HG03521 (cell line): ENCODE data around the gene FOXP1.

Source experiments
- ATAC-seq: cut with Tn5 transposase; IDR thresholded peaks from one replicate; pipeline ENCODE4 v1.9.1; 2021; ENCODE audit warnings: mild to moderate bottlenecking, moderate library complexity; ENCODE audit not compliant: unreplicated experiment

FOXP1 gene

DNA sequence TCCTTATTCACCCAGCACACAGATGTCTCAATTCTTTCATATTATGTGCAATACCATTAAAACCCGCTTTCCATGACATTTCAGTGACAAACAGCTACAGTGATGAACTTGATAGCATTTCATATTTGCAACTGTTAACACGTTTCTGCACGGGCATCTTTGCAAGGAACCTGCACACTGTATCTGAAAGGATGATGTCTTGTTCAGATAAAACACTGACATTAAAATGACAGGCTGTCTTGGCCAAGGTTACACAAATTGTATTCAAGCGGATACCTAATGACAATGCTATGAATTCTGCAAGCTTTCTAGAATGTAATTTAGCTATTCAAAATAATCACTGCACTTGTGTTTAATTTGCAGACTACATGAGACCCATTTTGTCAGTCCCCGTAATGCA lies 529.2 kb downstream of the FOXP1 start:
- ATAC-seq: no peak

DNA sequence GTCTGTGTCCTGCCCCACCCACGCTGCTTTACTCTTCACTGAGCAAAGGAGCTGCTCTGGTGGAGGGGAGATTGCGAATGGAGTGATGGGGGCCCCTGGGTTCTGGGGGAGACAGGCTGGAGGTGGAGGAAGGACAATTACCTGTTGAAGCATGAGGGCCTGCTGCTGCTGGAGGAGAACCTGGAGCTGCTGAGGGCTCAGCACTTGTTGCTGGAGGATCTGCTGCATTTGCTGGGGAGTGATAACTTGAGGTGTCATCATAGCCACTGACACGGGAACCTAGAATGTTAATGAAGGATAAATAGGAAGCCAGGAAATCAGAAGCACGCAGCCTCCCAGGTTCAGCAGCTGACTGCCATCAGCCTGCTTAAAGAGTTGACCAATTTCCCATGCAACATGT lies 530.0 kb downstream of the FOXP1 start:
- ATAC-seq: no peak

DNA sequence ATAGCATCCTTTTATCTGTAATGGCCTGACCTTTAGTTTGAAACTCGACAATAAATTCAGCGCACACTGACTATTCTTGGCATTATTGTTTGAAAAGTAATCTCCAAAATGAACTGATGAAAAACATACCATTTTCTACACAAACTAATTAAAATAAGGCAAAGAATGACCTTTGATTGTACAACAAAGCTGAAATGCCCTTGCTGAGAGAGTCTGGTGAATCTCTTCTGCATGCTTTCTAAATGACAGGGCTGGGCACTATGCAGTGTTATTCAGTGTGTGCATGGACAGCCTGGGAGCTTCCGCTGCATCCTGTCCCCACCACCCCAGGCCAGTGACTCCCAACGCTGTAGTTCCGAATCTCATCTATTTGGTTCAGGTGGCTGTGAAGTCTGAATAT lies 530.8 kb downstream of the FOXP1 start:
- no peak for ATAC-seq

DNA sequence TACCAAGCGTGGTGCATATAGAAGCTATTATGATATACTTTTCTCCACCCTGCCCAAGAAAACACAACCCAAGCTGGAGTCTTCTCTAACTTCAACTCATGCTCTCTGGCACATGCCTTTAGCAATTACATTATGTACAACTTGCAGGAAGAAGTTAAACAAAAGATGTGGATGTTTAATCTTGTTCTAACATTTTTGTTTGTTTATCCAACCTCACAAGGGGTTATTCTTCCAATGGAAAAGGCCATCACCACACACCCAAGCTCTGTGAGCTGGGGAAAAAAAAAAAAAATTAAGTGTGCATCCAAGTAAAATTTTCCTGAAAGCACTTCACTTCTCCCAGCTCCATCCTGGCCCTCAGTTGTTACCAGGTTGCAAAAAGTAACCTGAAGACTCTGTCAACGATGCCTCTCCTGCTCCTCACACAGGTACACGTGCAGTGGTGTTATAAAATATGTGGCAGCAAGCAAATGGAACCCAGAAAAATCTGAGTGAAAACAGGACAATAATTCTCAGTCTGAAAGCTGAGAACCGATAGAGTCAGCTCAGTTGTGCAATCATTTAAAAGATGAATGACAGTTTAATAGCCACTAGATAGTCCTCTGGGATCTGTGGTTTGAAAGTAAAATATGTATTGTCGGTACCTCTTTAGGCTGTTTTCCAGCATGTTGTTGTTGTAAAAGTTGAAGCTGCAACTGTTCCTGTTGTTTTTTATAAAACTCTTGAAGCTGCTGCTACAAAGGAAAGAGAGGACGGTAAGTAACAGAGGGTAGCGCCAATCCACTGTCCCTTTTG lies 531.4 kb downstream of the FOXP1 start:
- ATAC-seq: no peak

DNA sequence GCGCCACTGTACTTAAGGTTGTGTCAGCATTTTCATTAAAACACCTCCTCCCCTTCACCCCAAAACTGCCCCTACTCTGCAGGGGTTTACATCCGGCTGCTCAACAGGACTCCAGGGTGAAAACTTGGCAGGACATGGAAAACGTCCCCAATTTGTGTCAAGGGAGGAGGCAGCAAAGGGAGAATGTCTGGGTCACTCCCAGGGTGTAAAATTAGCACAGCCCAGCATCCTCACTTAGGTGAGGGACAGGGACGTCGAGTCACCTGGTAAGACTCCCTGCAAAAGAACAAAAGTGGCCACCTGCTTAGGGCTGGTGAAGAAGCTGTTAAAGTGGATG lies 532.3 kb downstream of the FOXP1 start:
- no peak for ATAC-seq

- ATAC-seq: no peak
Observed at GRCh38 chr3:71050538-71051258, 532.8 kb downstream of the FOXP1 start.

DNA sequence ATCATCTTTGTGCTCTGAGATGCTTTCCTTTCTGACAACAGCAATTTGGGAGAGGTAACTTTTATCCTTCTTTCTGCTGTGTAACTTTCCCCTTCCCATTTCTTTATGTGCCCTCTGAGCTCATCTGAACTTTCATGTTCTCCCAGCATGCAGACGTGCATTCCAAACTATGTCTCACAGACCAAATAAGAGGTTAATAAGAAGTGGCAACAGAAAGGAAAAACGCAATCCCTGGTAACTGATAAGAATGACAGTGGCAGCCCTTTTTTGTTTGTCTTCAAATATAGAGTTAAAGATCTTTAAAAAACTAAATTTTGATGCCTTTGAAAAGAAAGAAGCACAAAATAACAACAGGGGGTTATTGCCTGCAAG lies 533.4 kb downstream of the FOXP1 start:
- no peak for ATAC-seq

DNA sequence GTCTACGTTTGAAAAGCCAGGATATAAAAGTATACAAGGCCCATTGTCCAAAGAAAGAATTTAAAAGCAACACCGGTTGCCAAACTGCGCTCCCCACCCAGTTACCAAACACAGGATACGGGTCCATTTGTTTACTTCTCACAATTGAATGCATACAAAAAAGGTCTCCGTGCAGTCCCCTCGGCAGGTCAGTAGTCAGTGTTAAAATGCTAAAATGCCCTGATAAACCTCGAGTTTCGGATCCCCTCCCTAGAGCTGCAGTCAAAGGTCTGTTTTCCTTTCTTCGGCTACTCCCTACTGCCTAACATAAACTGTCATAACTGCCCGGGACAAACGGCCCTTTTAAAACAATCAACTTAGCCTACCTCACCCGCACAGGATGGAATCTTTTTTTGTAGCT lies 534.6 kb downstream of the FOXP1 start:
- no peak for ATAC-seq

DNA sequence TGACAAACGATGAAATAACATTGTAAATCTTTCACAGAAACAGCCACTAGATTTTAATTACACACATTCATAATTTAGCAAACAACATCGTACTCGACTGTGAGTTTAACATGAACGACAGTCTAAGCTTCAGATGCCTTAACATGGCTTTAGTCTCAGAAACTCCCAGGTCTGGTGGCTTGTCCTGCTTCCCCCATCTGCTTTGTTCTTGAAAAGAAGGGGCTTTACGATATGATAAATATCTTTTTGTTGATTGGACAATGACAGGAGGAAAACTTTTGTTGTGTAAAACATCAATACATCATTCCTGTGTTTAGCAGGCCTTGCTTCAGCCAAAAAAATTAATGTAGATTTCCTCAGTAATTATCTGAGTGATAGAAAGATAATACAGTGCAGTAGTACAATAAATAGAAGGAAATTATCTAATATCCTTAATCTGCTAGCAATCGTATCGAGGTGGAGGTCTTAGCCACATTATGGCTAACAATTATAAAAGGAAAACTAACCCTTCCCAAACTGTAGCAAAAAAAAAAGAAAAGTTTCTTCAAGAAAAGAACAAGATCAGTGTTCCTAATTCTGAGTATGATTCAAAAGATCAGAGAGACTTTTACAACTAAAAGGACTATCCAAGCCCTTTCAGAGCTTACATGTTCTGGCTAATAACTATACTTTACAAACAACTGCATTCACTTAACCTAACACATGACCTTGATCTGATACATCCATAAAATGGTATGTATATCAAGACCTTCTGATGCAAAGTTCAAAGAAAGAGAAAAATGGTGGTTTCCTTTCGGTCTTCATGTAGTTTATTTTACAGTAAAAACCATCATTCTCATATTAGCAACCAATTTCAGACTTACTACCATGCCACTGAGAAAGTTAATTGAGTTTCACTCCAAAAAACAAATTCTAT lies 535.7 kb downstream of the FOXP1 start:
- no peak for ATAC-seq

DNA sequence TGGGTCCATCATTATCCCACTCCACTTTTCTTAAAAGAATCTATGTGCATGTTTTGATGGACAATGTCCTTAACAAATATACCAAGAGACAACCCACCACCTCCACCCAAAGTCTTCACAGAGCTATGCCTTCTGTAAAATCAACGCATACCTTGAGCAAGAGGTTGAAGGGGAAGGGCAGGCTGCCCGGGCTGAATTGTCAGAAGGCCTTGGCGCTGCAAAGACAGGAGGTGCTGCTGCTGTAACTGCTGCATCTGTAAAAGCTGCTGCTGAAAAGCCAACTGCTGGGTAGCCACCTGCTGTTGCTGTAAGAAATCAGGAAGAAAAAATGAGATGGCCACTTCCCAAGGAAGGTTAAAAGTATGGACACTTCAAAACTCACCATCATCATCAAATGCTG lies 536.7 kb downstream of the FOXP1 start:
- ATAC-seq: no peak

DNA sequence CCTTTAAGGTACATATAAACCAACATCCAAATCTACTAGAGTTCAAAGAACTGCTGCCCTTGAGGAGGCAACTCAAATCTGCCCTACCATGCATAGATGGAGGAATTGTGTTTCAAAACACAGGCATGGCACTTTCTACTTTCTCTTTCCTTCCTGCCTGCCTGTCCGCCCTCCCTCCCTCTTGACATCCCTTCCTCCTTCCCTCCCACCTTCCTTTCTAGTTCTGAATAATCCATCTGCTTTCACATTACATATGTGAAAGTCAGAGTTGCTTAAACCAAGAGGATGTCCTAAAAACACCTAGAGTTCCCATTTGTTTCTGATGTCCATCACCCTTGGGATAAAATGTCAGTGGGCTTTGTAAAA lies 537.6 kb downstream of the FOXP1 start:
- ATAC-seq: no peak

- ATAC-seq: no peak
Observed at GRCh38 chr3:71045212-71045916, 538.2 kb downstream of the FOXP1 start.

- ATAC-seq: no peak
Observed at GRCh38 chr3:71042759-71043158, 540.8 kb downstream of the FOXP1 start.

DNA sequence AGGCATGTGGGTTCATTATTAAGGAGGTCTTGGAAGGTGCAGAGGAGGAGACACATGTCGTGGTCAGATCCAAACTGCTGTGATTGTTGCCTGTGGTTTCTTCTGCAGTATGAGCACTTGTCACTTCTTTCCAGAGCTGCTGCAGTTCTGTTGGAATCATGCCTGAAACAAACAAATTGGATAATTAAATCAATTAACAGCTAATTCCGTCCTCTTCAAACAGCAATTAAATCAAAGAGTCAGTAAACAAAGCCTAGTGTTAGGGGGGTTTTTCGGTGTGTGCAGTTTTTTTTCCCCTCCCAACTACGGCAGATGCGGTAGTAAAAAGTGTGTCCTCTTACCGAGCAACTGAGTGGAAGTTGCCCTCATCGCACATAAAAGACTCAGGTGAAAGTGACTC lies 542.2 kb downstream of the FOXP1 start:
- ATAC-seq: no peak

GRCh38 chr3:71039332-71039731 lies 544.2 kb downstream of the FOXP1 start:
- ATAC-seq: no peak

GRCh38 chr3:71037775-71038174 lies 545.8 kb downstream of the FOXP1 start:
- ATAC-seq: no peak

GRCh38 chr3:71035886-71036285 lies 547.6 kb downstream of the FOXP1 start:
- no peak for ATAC-seq

GRCh38 chr3:71035314-71035713 lies 548.2 kb downstream of the FOXP1 start:
- ATAC-seq: no peak

GRCh38 chr3:71033681-71034220 lies 549.8 kb downstream of the FOXP1 start:
- no peak for ATAC-seq

DNA sequence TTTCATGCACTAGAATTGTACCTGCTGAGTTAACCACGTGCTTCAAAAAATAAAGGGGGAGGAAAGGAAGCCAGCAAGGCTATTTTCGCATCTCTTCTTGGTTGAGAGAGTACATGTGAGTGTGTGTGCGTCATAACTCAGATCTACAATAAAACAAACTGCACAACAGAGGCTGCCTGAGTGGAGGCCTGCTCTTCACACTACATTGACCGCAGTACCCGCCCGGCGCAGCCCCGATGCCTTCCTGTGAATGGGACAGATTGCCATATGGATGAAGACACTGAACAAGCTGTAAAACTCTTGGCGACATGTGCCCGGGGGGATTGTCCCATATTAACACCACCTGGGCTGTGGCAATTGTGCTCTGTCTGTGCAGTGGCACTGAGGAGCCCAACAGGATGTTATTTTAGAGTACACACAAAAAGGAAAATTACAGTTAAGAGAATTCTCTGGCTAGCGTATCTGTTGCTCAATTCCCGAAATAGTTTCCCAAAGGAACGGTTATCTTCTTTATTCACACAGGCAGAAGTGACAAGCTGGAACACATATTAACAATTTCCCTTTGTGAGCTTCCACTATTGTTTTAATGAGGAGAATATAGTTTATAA lies 551.5 kb downstream of the FOXP1 start:
- no peak for ATAC-seq
